ENCODE data around the gene PJVK.

PJVK gene

GRCh38 chr2:178502751-178503150 is 51.6 kb downstream of the PJVK start:
- H3K4me1 ChIP-seq (ENCODE audit: control insufficient read depth in 1 of 2, insufficient read depth in 2 of 2, low read length in 2 of 2), result peaks cover 5 to 13% of the 10 kb centered on the region in 2 donors
- H3K27me3 ChIP-seq (ENCODE audit: control insufficient read depth in 1 of 2, insufficient read depth in 2 of 2, low read length in 2 of 2), result no peaks in the 10 kb centered on the region
- no peak overlapping the region for H3K9ac ChIP-seq (ENCODE audit: low read depth in 1 of 2, low read length in 2 of 2)
- peaks cover 28 to 62% of the 10 kb centered on the region in 2 donors for H3K36me3 ChIP-seq (ENCODE audit: control insufficient read depth in 1 of 2, insufficient read depth in 2 of 2, low read length in 2 of 2)
- H3K9me3 ChIP-seq (ENCODE audit: control insufficient read depth in 1 of 2, low read length in 2 of 2), result no peaks in the 10 kb centered on the region
- H3K4me3 ChIP-seq (ENCODE audit: low read depth in 1 of 2, low read length in 2 of 2), result no peak overlapping the region
- H3K27ac ChIP-seq (ENCODE audit: low read depth, low read length), result no peak overlapping the region

DNA sequence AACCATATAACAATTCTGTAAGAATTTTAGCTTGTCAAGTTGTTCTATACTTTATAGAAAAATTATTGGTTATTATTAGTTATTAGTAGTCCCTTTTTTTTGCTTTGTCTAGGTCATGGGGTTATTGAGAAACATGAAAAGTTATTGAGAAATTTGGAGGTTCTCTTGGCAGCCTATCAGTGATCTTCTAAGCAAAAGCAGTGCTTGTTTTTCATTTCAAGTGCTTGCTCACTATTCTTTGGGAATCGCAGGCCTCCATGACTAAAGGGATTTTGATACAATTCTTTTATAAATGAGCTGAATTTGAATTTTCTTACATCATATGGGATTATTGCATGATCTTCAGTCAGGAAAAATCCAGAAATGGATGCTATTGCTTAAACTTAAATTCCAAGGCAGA is 54.9 kb downstream of the PJVK start:
- no peaks in the 10 kb centered on the region for H3K9me3 ChIP-seq (ENCODE audit: control insufficient read depth in 1 of 2, low read length in 2 of 2)
- H3K4me1 ChIP-seq (ENCODE audit: control insufficient read depth in 1 of 2, insufficient read depth in 2 of 2, low read length in 2 of 2), result peaks cover 5 to 13% of the 10 kb centered on the region in 2 donors
- H3K36me3 ChIP-seq (ENCODE audit: control insufficient read depth in 1 of 2, insufficient read depth in 2 of 2, low read length in 2 of 2), result peaks cover 10 to 45% of the 10 kb centered on the region in 2 donors
- no peak overlapping the region for H3K9ac ChIP-seq (ENCODE audit: low read depth in 1 of 2, low read length in 2 of 2)
- no peak overlapping the region for H3K4me3 ChIP-seq (ENCODE audit: low read depth in 1 of 2, low read length in 2 of 2)
- H3K27ac ChIP-seq (ENCODE audit: low read depth, low read length), result no peak overlapping the region
- H3K27me3 ChIP-seq (ENCODE audit: control insufficient read depth in 1 of 2, insufficient read depth in 2 of 2, low read length in 2 of 2), result no peaks in the 10 kb centered on the region

DNA sequence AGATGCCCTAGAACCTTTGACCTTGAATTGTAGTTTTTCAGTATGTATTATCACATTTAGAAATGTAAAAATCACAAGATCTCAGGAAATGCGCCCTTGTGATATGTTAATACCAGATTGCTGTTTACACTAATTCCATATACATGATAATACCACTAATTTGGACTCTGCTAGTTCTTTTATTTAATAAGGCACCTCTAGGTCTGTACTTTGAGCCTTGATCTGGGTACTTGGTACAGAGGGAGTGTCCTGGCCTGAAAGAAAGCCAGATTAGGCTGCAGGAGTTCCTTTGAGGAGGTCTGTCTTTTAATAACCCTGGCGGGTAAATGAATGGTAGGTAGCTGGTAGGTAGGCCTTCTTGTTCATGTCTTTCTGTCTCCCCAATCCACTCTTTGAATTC is 55.3 kb downstream of the PJVK start:
- no peak overlapping the region for H3K9ac ChIP-seq (ENCODE audit: low read depth in 1 of 2, low read length in 2 of 2)
- no peak overlapping the region for H3K4me3 ChIP-seq (ENCODE audit: low read depth in 1 of 2, low read length in 2 of 2)
- no peaks in the 10 kb centered on the region for H3K27me3 ChIP-seq (ENCODE audit: control insufficient read depth in 1 of 2, insufficient read depth in 2 of 2, low read length in 2 of 2)
- no peak overlapping the region for H3K27ac ChIP-seq (ENCODE audit: low read depth, low read length)
- no peaks in the 10 kb centered on the region for H3K9me3 ChIP-seq (ENCODE audit: control insufficient read depth in 1 of 2, low read length in 2 of 2)
- H3K4me1 ChIP-seq (ENCODE audit: control insufficient read depth in 1 of 2, insufficient read depth in 2 of 2, low read length in 2 of 2), result peaks cover 5 to 13% of the 10 kb centered on the region in 2 donors
- H3K36me3 ChIP-seq (ENCODE audit: control insufficient read depth in 1 of 2, insufficient read depth in 2 of 2, low read length in 2 of 2), result peaks cover 9 to 43% of the 10 kb centered on the region in 2 donors

GRCh38 chr2:178506949-178507348 is 55.8 kb downstream of the PJVK start:
- H3K9ac ChIP-seq (ENCODE audit: low read depth in 1 of 2, low read length in 2 of 2), result no peak overlapping the region
- no peaks in the 10 kb centered on the region for H3K9me3 ChIP-seq (ENCODE audit: control insufficient read depth in 1 of 2, low read length in 2 of 2)
- no peak overlapping the region for H3K4me3 ChIP-seq (ENCODE audit: low read depth in 1 of 2, low read length in 2 of 2)
- H3K36me3 ChIP-seq (ENCODE audit: control insufficient read depth in 1 of 2, insufficient read depth in 2 of 2, low read length in 2 of 2), result peaks cover 9 to 43% of the 10 kb centered on the region in 2 donors
- H3K27me3 ChIP-seq (ENCODE audit: control insufficient read depth in 1 of 2, insufficient read depth in 2 of 2, low read length in 2 of 2), result no peaks in the 10 kb centered on the region
- H3K27ac ChIP-seq (ENCODE audit: low read depth, low read length), result no peak overlapping the region
- H3K4me1 ChIP-seq (ENCODE audit: control insufficient read depth in 1 of 2, insufficient read depth in 2 of 2, low read length in 2 of 2), result peaks cover 5 to 13% of the 10 kb centered on the region in 2 donors

DNA sequence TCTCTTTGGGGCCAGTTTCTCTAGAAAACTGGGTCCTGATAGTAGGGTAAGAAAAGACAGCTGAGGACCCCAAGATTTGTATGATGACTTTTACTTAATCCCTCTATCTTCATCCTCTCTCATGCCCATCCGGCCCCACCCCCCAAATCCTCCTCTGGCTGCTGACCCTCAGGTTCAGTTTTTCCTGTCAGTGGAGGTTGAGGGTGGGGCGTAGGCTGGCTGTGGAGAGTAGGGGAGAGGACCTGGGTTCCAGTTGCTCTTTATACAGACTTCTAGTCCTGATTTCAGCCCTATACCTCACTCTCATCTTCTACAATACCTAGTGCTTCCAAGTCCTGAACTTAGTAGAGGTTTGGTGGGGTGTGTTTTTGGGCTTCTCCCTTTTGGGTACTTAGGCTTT is 57.5 kb downstream of the PJVK start:
- H3K4me1 ChIP-seq (ENCODE audit: control insufficient read depth in 1 of 2, insufficient read depth in 2 of 2, low read length in 2 of 2), result peaks cover 5 to 13% of the 10 kb centered on the region in 2 donors
- peaks cover 0 to 26% of the 10 kb centered on the region in 2 donors for H3K36me3 ChIP-seq (ENCODE audit: control insufficient read depth in 1 of 2, insufficient read depth in 2 of 2, low read length in 2 of 2)

DNA sequence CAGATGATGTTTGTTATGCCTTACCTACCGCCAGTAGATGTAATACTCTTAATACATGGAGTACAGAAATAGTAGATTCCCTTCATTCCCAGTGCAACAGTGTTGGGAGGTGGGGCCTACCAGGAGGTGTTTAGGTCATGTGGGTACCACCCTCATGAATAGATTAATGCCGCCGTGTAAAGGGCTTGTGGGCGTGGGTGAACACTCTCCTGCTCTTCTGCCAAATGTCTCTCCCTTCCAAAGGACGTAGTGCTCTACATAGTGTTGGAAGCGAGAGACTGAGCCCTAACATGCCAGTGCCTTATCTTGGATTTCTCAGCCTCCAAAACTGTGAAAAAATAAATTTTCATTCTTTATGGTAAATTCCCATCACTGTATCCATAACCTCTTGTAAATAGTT is 59.2 kb downstream of the PJVK start:
- no peaks in the 10 kb centered on the region for H3K27me3 ChIP-seq (ENCODE audit: control insufficient read depth in 1 of 2, insufficient read depth in 2 of 2, low read length in 2 of 2)
- peaks cover 3 to 16% of the 10 kb centered on the region in 2 donors for H3K36me3 ChIP-seq (ENCODE audit: control insufficient read depth in 1 of 2, insufficient read depth in 2 of 2, low read length in 2 of 2)
- H3K9ac ChIP-seq (ENCODE audit: low read depth in 1 of 2, low read length in 2 of 2), result no peak overlapping the region
- H3K9me3 ChIP-seq (ENCODE audit: control insufficient read depth in 1 of 2, low read length in 2 of 2), result no peaks in the 10 kb centered on the region
- H3K4me3 ChIP-seq (ENCODE audit: low read depth in 1 of 2, low read length in 2 of 2), result no peak overlapping the region
- peaks cover 5 to 13% of the 10 kb centered on the region in 2 donors for H3K4me1 ChIP-seq (ENCODE audit: control insufficient read depth in 1 of 2, insufficient read depth in 2 of 2, low read length in 2 of 2)
- no peak overlapping the region for H3K27ac ChIP-seq (ENCODE audit: low read depth, low read length)

More for the DNA sequence above, 57.5 kb downstream of the PJVK start:
- H3K27ac ChIP-seq (ENCODE audit: low read depth, low read length), result no peak overlapping the region
- no peaks in the 10 kb centered on the region for H3K27me3 ChIP-seq (ENCODE audit: control insufficient read depth in 1 of 2, insufficient read depth in 2 of 2, low read length in 2 of 2)
- H3K9ac ChIP-seq (ENCODE audit: low read depth in 1 of 2, low read length in 2 of 2), result no peak overlapping the region
- no peaks in the 10 kb centered on the region for H3K9me3 ChIP-seq (ENCODE audit: control insufficient read depth in 1 of 2, low read length in 2 of 2)
- no peak overlapping the region for H3K4me3 ChIP-seq (ENCODE audit: low read depth in 1 of 2, low read length in 2 of 2)
